HCT116 (cell line): ENCODE measurements around the gene CAMK2A. TPM values are rescaled to one million over a fixed set of nuclear protein-coding genes. Genes with fewer than 3 reads are reported as not detected.

Experiments
- ATAC-seq: fragments of 200-7000 bp; cut with Tn5 transposase; 2 replicates; pipeline ENCODE4 v1.9.1; 2020; ENCODE audit warnings: mild to moderate bottlenecking, moderate library complexity
- BruUV-seq: library from RNA; stranded (reverse); fragments of 400-500 nt; replicated peaks from 2 replicates; lab custom pipeline; 2021; lab: Mats Ljungman, UMichigan
- CTCF ChIA-PET: fragments of 300-600 bp; sonication (Branson Sonifier 250); formaldehyde crosslinking; loops from one replicate; lab custom pipeline; 2021; ENCODE audit warnings: antibody characterized with exemption; lab: Charles Lee
- POLR2A ChIA-PET: fragments of 300-600, 350-600 bp; sonication (Branson Sonifier 250); formaldehyde crosslinking; loops from one replicate; lab custom pipeline; 2021; ENCODE audit warnings: antibody characterized with exemption; lab: Charles Lee
- RAD21 ChIA-PET, 2 experiments: fragments of 300-600 bp; sonication (Branson Sonifier 250); formaldehyde crosslinking; loops; one replicate each; lab custom pipeline; 2023; ENCODE audit warnings: low total read pairs in 2 of 2; ENCODE audit not compliant: uncharacterized antibody in 2 of 2, unreplicated experiment in 2 of 2, low non-redundant PET in 1 of 2; lab: Charles Lee
- DNase-seq: peaks from one replicate; pipeline ENCODE4 v3.0.0-alpha.2; 2010; ENCODE audit warnings: low read depth, low spot score
- H2AFZ ChIP-seq: fragments of 200-600 bp; shearing (Covaris generic), sonication (generic); 2 replicates; pipeline ENCODE4 v1.6.1; 2017; ENCODE audit warnings: low read depth, mixed run types, mixed read lengths, antibody characterized with exemption, low read length; ENCODE audit not compliant: poor library complexity, severe bottlenecking
- H3K27ac ChIP-seq: 2 replicates; pipeline ENCODE4 v1.5.1; 2012; ENCODE audit warnings: low read depth, low read length
- H3K27me3 ChIP-seq: fragments of 200-600 bp; sonication (generic); 2 replicates; pipeline ENCODE4 v1.6.1; 2016; ENCODE audit warnings: mixed run types, low read length, mixed read lengths; ENCODE audit not compliant: insufficient read depth
- H3K36me3 ChIP-seq, 2 experiments: fragments of 200-500 bp in 1 of 2; fragments of 200-600 bp in 1 of 2; sonication (Bioruptor generic) in 1 of 2; sonication (generic) in 1 of 2; 2 replicates each; pipeline versions ENCODE4 v1.5.1 to v1.6.1; 2014 to 2016; ENCODE audit warnings: low read length in 2 of 2, inconsistent platforms in 1 of 2, mixed read lengths in 1 of 2, mixed run types in 1 of 2; ENCODE audit not compliant: insufficient read depth in 2 of 2, control insufficient read depth in 1 of 2
- H3K4me1 ChIP-seq, 2 experiments: fragments of 200-600 bp in 1 of 2; sonication (generic) in 1 of 2; 2 replicates each; pipeline versions ENCODE4 v1.5.1 to v1.6.1; 2012 to 2017; ENCODE audit warnings: low read length in 2 of 2, inconsistent platforms in 1 of 2, mild to moderate bottlenecking in 1 of 2, mixed read lengths in 1 of 2, mixed run types in 1 of 2, moderate library complexity in 1 of 2; ENCODE audit not compliant: insufficient read depth in 2 of 2, control insufficient read depth in 1 of 2
- H3K4me2 ChIP-seq: fragments of 200-600 bp; sonication (generic); 2 replicates; pipeline ENCODE4 v1.6.1; 2017; ENCODE audit warnings: mixed run types, low read length, mixed read lengths
- H3K4me3 ChIP-seq, 2 experiments: fragments of 200-600 bp in 1 of 2; sonication (generic) in 1 of 2; replicated peaks in 1 of 2; 2 replicates each; pipeline ENCODE4 v1.5.1; 2011 to 2016; ENCODE audit warnings: low read length in 2 of 2, control low read depth in 1 of 2, low read depth in 1 of 2, mild to moderate bottlenecking in 1 of 2, mixed read lengths in 1 of 2, mixed run types in 1 of 2
- H3K79me2 ChIP-seq: fragments of 200-600 bp; sonication (generic); 2 replicates; pipeline ENCODE4 v1.6.1; 2017; ENCODE audit warnings: mild to moderate bottlenecking, mixed run types, low read length, moderate library complexity, mixed read lengths; ENCODE audit not compliant: insufficient read depth
- H3K9ac ChIP-seq: fragments of 200-600 bp; sonication (generic); 2 replicates; pipeline ENCODE4 v1.6.1; 2016; ENCODE audit warnings: low read length, mixed read lengths
- H3K9me2 ChIP-seq: fragments of 200-600 bp; sonication (generic), shearing (Covaris generic); 2 replicates; pipeline ENCODE4 v1.6.1; 2017; ENCODE audit warnings: mixed run types, mild to moderate bottlenecking, moderate library complexity; ENCODE audit not compliant: insufficient read depth
- H3K9me3 ChIP-seq, 2 experiments: fragments of 200-500 bp in 1 of 2; fragments of 200-600 bp in 1 of 2; sonication (Bioruptor generic) in 1 of 2; sonication (generic) in 1 of 2; 2 replicates each; pipeline ENCODE4 v1.6.1; 2014 to 2017; ENCODE audit warnings: low read length in 2 of 2, mixed read lengths in 2 of 2, inconsistent platforms in 1 of 2, low read depth in 1 of 2, mild to moderate bottlenecking in 1 of 2, mixed run types in 1 of 2, moderate library complexity in 1 of 2; ENCODE audit not compliant: control insufficient read depth in 1 of 2, insufficient read depth in 1 of 2
- H4K20me1 ChIP-seq: fragments of 200-600 bp; sonication (generic), shearing (Covaris generic); 2 replicates; pipeline ENCODE4 v1.6.1; 2017; ENCODE audit warnings: mixed run types, mild to moderate bottlenecking, moderate library complexity; ENCODE audit not compliant: insufficient read depth
- CBX3 ChIP-seq: IDR thresholded peaks from 2 replicates; pipeline ENCODE4 v1.6.1; 2012; ENCODE audit warnings: low read depth
- CEBPB ChIP-seq: IDR thresholded peaks from 2 replicates; pipeline ENCODE4 v1.6.1; 2012; ENCODE audit warnings: low read depth
- EGR1 ChIP-seq: IDR thresholded peaks from 2 replicates; pipeline ENCODE4 v1.6.1; 2012; ENCODE audit warnings: low read depth
- JUND ChIP-seq: IDR thresholded peaks from 2 replicates; pipeline ENCODE4 v1.6.1; 2012
- POLR2A ChIP-seq: IDR thresholded peaks from 2 replicates; pipeline ENCODE4 v1.7.0; 2011; ENCODE audit warnings: borderline replicate concordance; ENCODE audit not compliant: insufficient read depth, insufficient read length; ENCODE audit errors: extremely low read depth
- POLR2AphosphoS5 ChIP-seq: IDR thresholded peaks from 2 replicates; pipeline ENCODE4 v1.6.1; 2011; ENCODE audit warnings: mild to moderate bottlenecking, low read depth, low read length, moderate library complexity
- RAD21 ChIP-seq: IDR thresholded peaks from 2 replicates; pipeline ENCODE4 v1.6.1; 2012; ENCODE audit warnings: low read depth, mild to moderate bottlenecking
- SIN3A ChIP-seq: IDR thresholded peaks from 2 replicates; pipeline ENCODE4 v1.6.1; 2012; ENCODE audit warnings: low read depth
- SRF ChIP-seq: IDR thresholded peaks from 2 replicates; pipeline ENCODE4 v1.6.1; 2012; ENCODE audit warnings: low read depth
- TCF7L2 ChIP-seq: IDR thresholded peaks from 2 replicates; pipeline ENCODE4 v1.7.0; 2011; ENCODE audit warnings: borderline replicate concordance, inconsistent platforms; ENCODE audit not compliant: insufficient read depth, insufficient read length; ENCODE audit errors: extremely low read depth
- ZFX ChIP-seq: fragments of 450-650 bp; IDR thresholded peaks from 2 replicates; pipeline ENCODE4 v1.6.1; 2017
- ZNF274 ChIP-seq: fragments of 200-500 bp; sonication (Bioruptor generic); IDR thresholded peaks from 2 replicates; pipeline ENCODE4 v1.6.1; 2014; ENCODE audit warnings: mild to moderate bottlenecking, low read depth, low read length, inconsistent platforms
- intact Hi-C: fragments of 100-400 bp; cut with micrococcal nuclease; formaldehyde crosslinking; loops from 2 replicates; pipeline ENCODE4 v1.10.0; 2022
- total RNA-seq: library from RNA; stranded (reverse); gene quantifications from one replicate; pipeline ENCODE4 v1.2.1, GENCODE V29; 2021; ENCODE audit not compliant: unreplicated experiment
- TF ChIP-seq, protein P1 (sequence below): IDR thresholded peaks from 2 replicates; pipeline ENCODE4 v1.6.1; 2012; ENCODE audit warnings: low read depth
- TF ChIP-seq, protein P2 (sequence below): IDR thresholded peaks from 2 replicates; pipeline ENCODE4 v1.6.1; 2011; ENCODE audit warnings: mild to moderate bottlenecking, low read length, moderate library complexity; ENCODE audit not compliant: insufficient replicate concordance; ENCODE audit errors: extremely low read depth
- TF ChIP-seq, protein P3 (sequence below): IDR thresholded peaks from 2 replicates; pipeline ENCODE4 v1.6.1; 2012

The CAMK2A gene
- total RNA-seq, 1 experiment from 2014 or later = not detected

DNA sequence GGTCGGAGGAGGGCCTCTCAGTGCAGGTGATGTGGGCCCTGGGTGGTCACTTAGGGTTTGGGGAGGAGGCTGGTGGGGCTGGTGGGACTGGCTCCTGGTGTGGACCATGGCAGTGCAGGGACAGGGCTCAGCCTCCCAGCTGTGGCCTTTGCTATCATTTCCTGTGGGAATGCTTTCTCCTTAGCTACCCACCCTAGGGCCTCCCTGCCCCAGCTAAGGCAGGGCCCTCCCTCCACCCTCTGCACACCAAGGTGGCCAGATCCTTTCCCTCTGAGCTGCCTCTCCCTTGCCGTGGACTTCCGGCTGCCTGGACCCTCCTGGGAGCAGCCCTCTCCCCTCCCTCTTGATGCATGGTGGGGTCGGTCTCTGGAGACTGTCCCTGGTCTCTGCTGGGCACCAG is 35.9 kb upstream of the CAMK2A start (continued):
- TF ChIP-seq, protein P1, sequence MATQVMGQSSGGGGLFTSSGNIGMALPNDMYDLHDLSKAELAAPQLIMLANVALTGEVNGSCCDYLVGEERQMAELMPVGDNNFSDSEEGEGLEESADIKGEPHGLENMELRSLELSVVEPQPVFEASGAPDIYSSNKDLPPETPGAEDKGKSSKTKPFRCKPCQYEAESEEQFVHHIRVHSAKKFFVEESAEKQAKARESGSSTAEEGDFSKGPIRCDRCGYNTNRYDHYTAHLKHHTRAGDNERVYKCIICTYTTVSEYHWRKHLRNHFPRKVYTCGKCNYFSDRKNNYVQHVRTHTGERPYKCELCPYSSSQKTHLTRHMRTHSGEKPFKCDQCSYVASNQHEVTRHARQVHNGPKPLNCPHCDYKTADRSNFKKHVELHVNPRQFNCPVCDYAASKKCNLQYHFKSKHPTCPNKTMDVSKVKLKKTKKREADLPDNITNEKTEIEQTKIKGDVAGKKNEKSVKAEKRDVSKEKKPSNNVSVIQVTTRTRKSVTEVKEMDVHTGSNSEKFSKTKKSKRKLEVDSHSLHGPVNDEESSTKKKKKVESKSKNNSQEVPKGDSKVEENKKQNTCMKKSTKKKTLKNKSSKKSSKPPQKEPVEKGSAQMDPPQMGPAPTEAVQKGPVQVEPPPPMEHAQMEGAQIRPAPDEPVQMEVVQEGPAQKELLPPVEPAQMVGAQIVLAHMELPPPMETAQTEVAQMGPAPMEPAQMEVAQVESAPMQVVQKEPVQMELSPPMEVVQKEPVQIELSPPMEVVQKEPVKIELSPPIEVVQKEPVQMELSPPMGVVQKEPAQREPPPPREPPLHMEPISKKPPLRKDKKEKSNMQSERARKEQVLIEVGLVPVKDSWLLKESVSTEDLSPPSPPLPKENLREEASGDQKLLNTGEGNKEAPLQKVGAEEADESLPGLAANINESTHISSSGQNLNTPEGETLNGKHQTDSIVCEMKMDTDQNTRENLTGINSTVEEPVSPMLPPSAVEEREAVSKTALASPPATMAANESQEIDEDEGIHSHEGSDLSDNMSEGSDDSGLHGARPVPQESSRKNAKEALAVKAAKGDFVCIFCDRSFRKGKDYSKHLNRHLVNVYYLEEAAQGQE = no peak
- no peak for TF ChIP-seq SIN3A

DNA sequence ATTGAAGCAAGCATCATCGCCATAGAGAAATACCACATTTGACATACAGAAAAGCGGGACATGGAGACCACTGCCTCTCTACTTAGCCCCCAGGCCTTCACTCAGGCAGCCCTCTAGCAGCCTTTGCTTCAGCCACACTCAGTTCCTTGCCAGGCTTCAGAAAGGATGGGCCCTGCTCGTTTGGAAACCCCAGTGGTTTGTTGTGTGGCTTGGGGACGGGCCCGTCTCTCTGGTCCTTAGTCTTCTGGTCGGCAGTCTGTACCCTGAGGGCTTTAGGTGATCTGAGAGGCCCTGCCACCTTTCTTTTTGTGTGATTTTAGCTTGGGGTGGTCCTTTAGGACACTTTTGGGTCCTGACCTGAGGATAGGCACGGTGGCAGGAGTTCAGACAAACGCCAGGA is 34.2 kb upstream of the CAMK2A start:
- H2AFZ ChIP-seq = no peak overlapping the region
- DNase-seq = no peak
- peaks cover 4 to 34% of the 10 kb centered on the region in 2 experiments for H3K4me1 ChIP-seq
- ATAC-seq = no peak
- RAD21 ChIA-PET = no interaction called here
- H3K27me3 ChIP-seq = no peaks in the 10 kb centered on the region
- no peaks in the 10 kb centered on the region for H3K9me2 ChIP-seq
- H3K9ac ChIP-seq = no peak overlapping the region
- H4K20me1 ChIP-seq = no peaks in the 10 kb centered on the region
- POLR2A ChIA-PET = no interaction called here
- TF ChIP-seq, protein P2, sequence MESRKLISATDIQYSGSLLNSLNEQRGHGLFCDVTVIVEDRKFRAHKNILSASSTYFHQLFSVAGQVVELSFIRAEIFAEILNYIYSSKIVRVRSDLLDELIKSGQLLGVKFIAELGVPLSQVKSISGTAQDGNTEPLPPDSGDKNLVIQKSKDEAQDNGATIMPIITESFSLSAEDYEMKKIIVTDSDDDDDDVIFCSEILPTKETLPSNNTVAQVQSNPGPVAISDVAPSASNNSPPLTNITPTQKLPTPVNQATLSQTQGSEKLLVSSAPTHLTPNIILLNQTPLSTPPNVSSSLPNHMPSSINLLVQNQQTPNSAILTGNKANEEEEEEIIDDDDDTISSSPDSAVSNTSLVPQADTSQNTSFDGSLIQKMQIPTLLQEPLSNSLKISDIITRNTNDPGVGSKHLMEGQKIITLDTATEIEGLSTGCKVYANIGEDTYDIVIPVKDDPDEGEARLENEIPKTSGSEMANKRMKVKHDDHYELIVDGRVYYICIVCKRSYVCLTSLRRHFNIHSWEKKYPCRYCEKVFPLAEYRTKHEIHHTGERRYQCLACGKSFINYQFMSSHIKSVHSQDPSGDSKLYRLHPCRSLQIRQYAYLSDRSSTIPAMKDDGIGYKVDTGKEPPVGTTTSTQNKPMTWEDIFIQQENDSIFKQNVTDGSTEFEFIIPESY = no peak
- TF ChIP-seq EGR1 (no peak), POLR2AphosphoS5 (no peak), CEBPB (no peak), CBX3 (no peak), SRF (no peak), JUND (no peak), POLR2A (no peak), ZFX (no peak), TCF7L2 (no peak), ZNF274 (no peak), SIN3A (no peak), RAD21 (no peak)
- TF ChIP-seq, protein P1 = no peak
- TF ChIP-seq, protein P3, sequence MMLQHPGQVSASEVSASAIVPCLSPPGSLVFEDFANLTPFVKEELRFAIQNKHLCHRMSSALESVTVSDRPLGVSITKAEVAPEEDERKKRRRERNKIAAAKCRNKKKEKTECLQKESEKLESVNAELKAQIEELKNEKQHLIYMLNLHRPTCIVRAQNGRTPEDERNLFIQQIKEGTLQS = no peak
- TF ChIP-seq, all 23 proteins: peak for 0
- CTCF ChIA-PET = no interaction called here
- no TSS peak for BruUV-seq
- H3K27ac ChIP-seq = no peak overlapping the region
- no peak overlapping the region for H3K4me2 ChIP-seq
- no peaks in the 10 kb centered on the region for H3K79me2 ChIP-seq
- no peak overlapping the region for H3K4me3 ChIP-seq
- no peaks in the 10 kb centered on the region for H3K9me3 ChIP-seq
- intact Hi-C loops = no loop called here
- no peaks in the 10 kb centered on the region for H3K36me3 ChIP-seq
